H1 (cell line): ENCODE measurements around the gene SRRM5. TPM values are rescaled to one million over a fixed set of nuclear protein-coding genes. Genes with fewer than 3 reads are reported as not detected.

Experiments used
- ASH2L ChIP-seq: fragments of 200-600, 300-600 bp; sonication (generic); IDR thresholded peaks from one replicate; pipeline ENCODE4 v1.7.1; 2017; ENCODE audit warnings: low read length
- ATF3 ChIP-seq: IDR thresholded peaks from 2 replicates; pipeline ENCODE4 v1.6.1; 2011; ENCODE audit warnings: low read depth, mild to moderate bottlenecking, low read length; ENCODE audit not compliant: insufficient read depth
- BACH1 ChIP-seq: IDR thresholded peaks from 2 replicates; pipeline ENCODE4 v1.6.1; 2012; ENCODE audit warnings: low read length, improper control_type of control experiment
- BCL11A ChIP-seq, 2 experiments: IDR thresholded peaks; one replicate each; pipeline ENCODE4 v1.6.1; 2011; ENCODE audit warnings: low read depth in 2 of 2, low read length in 2 of 2, mild to moderate bottlenecking in 2 of 2
- BRCA1 ChIP-seq: IDR thresholded peaks from 2 replicates; pipeline ENCODE4 v1.6.1; 2012; ENCODE audit warnings: low read depth, low read length, improper control_type of control experiment
- CHD2 ChIP-seq: IDR thresholded peaks from 2 replicates; pipeline ENCODE4 v1.6.1; 2012; ENCODE audit warnings: low read length, improper control_type of control experiment
- EGR1 ChIP-seq: IDR thresholded peaks from 2 replicates; pipeline ENCODE4 v1.6.1; 2011; ENCODE audit warnings: low read depth, low read length, borderline replicate concordance
- EP300 ChIP-seq, 2 experiments: IDR thresholded peaks; 1 replicate in 1 of 2; 2 replicates in 1 of 2; pipeline ENCODE4 v1.6.1; 2011 to 2012; ENCODE audit warnings: low read depth in 2 of 2, low read length in 2 of 2, mild to moderate bottlenecking in 2 of 2, borderline replicate concordance in 1 of 2, inconsistent platforms in 1 of 2, moderate library complexity in 1 of 2
- EZH2 ChIP-seq: fragments of 200-600 bp; sonication (generic); IDR thresholded peaks from 2 replicates; pipeline ENCODE4 v1.7.1; 2012; ENCODE audit warnings: low read depth, mild to moderate bottlenecking, moderate library complexity, low read length, inconsistent platforms; ENCODE audit not compliant: severe bottlenecking
- HDAC2 ChIP-seq, 2 experiments: fragments of 300-600 bp in 1 of 2; sonication (generic) in 1 of 2; IDR thresholded peaks; 2 replicates each; pipeline ENCODE4 v1.6.1; 2011 to 2012; ENCODE audit warnings: low read depth in 2 of 2, low read length in 2 of 2, mild to moderate bottlenecking in 2 of 2, moderate library complexity in 2 of 2, borderline replicate concordance in 1 of 2, inconsistent platforms in 1 of 2
- JUND ChIP-seq: IDR thresholded peaks from 2 replicates; pipeline ENCODE4 v1.6.1; 2011; ENCODE audit warnings: mild to moderate bottlenecking, improper control_type of control experiment, low read length
- KDM1A ChIP-seq: fragments of 200-600, 300-600 bp; sonication (generic); IDR thresholded peaks from 2 replicates; pipeline ENCODE4 v1.7.1; 2016; ENCODE audit warnings: mild to moderate bottlenecking, low read length, borderline replicate concordance
- KDM4A ChIP-seq: IDR thresholded peaks from one replicate; pipeline ENCODE4 v1.7.1; 2012; ENCODE audit warnings: low read depth, mild to moderate bottlenecking, moderate library complexity, low read length, inconsistent platforms; ENCODE audit not compliant: severe bottlenecking
- KDM5A ChIP-seq: fragments of 200-600 bp; IDR thresholded peaks from 2 replicates; pipeline ENCODE4 v1.7.1; 2012; ENCODE audit warnings: mild to moderate bottlenecking, low read length, inconsistent platforms, mixed read lengths
- MAFK ChIP-seq: IDR thresholded peaks from 2 replicates; pipeline ENCODE4 v1.6.1; 2012; ENCODE audit warnings: low read depth, mild to moderate bottlenecking, improper control_type of control experiment, low read length
- NRF1 ChIP-seq: IDR thresholded peaks from 2 replicates; pipeline ENCODE4 v1.6.1; 2011; ENCODE audit warnings: mild to moderate bottlenecking, low read depth, low read length, improper control_type of control experiment
- SIRT6 ChIP-seq: IDR thresholded peaks from one replicate; pipeline ENCODE4 v1.7.1; 2012; ENCODE audit warnings: low read length, inconsistent platforms
- SIX5 ChIP-seq: IDR thresholded peaks from 2 replicates; pipeline ENCODE4 v1.6.1; 2011; ENCODE audit warnings: mild to moderate bottlenecking, low read depth, low read length
- SP1 ChIP-seq: IDR thresholded peaks from 2 replicates; pipeline ENCODE4 v1.6.1; 2011; ENCODE audit warnings: low read depth, low read length
- SUZ12 ChIP-seq: fragments of 200-600 bp; sonication (generic); IDR thresholded peaks from 2 replicates; pipeline ENCODE4 v1.6.1; 2012; ENCODE audit warnings: mild to moderate bottlenecking, inconsistent platforms, low read length, moderate library complexity, mixed read lengths
- TCF12 ChIP-seq: IDR thresholded peaks from 2 replicates; pipeline ENCODE4 v1.6.1; 2011; ENCODE audit warnings: low read depth, mild to moderate bottlenecking, low read length
- ZNF274 ChIP-seq: IDR thresholded peaks from 2 replicates; pipeline ENCODE4 v1.7.0; 2012; ENCODE audit warnings: low read length, borderline replicate concordance; ENCODE audit errors: extremely low read depth
- polyA plus RNA-seq, 7 experiments: library from polyadenylated mRNA; depleted of rRNA in 3 of 7; stranded (reverse) in 5 of 7; unstranded in 2 of 7; fragments of >200 nt in 5 of 7; fragments of 200-250 nt in 2 of 7; gene quantifications; 1 replicate in 5 of 7; 2 replicates in 1 of 7; 4 replicates in 1 of 7; pipeline versions ENCODE4 v1.2.1 to v1.2.3, GENCODE V29; 2011 to 2013; ENCODE audit warnings: missing spikeins in 2 of 7, mixed read lengths in 2 of 7
- total RNA-seq: library from RNA; stranded (reverse); fragmentation: NEBNext Ultra II Directional; extraction: Animal tissue kit (Norgen Biotek cat#: 25700); gene quantifications from 2 replicates; pipeline ENCODE4 v1.2.1, GENCODE V29; 2021

SRRM5 gene
- total and polyA plus RNA-seq, 2 of the 8 experiments (the other 6 are each of a cell fraction or from before 2014, with no cell fraction given) = 0.06 to 0.11 TPM

DNA sequence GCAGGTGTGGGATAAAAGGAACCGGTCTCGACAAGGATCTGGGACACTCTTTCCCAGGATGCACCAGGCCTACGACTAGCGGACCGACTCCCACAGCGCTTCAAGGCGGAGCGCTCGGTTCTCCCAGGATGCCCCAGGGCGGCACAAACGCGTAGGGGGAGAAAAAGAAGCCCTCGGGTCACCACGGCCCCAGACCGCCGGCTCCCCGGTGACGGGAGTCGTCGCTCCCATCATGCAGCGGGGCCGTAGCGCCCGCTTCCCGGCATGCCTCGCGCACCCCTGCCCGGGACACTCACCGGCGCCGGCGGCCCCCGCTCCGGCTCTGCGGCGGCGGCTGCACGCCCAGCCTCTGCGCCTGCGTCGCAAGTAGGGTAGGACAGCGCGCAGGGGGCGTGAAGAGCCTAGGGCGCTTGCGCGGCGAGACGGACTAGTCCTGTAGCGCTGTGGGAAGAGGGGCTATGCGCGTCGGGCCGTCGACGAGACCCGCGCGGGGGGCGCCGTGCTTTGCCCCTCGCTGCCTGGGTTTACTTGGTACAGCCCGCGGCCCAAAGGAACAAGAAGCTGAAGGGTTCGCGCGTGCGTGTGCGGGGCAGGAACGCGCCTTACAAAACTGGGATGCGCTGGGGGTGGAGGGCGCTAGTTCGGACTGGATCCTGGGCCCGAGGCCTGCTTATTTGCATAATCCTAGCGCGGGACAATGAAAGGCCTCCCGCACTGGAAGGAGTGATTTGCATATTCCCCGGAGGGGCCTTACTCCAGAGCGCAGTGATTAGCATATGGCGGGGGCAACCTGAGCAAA lies 7.6 kb downstream of the SRRM5 start, which contains the start of gene ZNF428 (continued):
- TF ChIP-seq KDM4A (peak; percentile 79), NRF1 (peak; percentile 72), JUND (peak; percentile 20), SIX5 (no peak), CHD2 (no peak), SP1 (no peak; the same call in 1 of the 2 replicates), KDM1A (peak; percentile 47; the same call in 1 of the 2 replicates), BRCA1 (no peak), MAFK (no peak), EGR1 (no peak), EZH2 (no peak), BACH1 (no peak), KDM5A (no peak), BCL11A (IDR thresholded peaks at IDR 0.05; ENCODE audit: low read depth in 2 of 2, low read length in 2 of 2) (no peak), ZNF274 (no peak), EP300 (IDR thresholded peaks at IDR 0.05; ENCODE audit: borderline replicate concordance in 1 of 2, low read depth in 2 of 2, low read length in 2 of 2) (peak in 1 of 2 experiments; percentile 60; a peak in 2 of 3 replicates), SUZ12 (no peak), SIRT6 (no peak), HDAC2 (IDR thresholded peaks at IDR 0.05; ENCODE audit: borderline replicate concordance in 1 of 2, low read depth in 2 of 2, low read length in 2 of 2) (peak in 1 of 2 experiments; percentile 60; a peak in 1 of 4 replicates), TCF12 (no peak), ATF3 (no peak), ASH2L (peak; percentile 93)
